HCT116 (cell line): ENCODE data around the gene CRYAB.

Experiments
- CBX3 ChIP-seq: IDR thresholded peaks from 2 replicates; pipeline ENCODE4 v1.6.1; 2012; ENCODE audit warnings: low read depth
- CEBPB ChIP-seq: IDR thresholded peaks from 2 replicates; pipeline ENCODE4 v1.6.1; 2012; ENCODE audit warnings: low read depth
- CTCF ChIP-seq, 3 experiments: fragments of 200-600 bp in 1 of 3; sonication (generic) in 1 of 3; IDR thresholded peaks in 2 of 3; conservative IDR thresholded peaks in 1 of 3; 2 replicates each; pipeline ENCODE4 v1.5.1; 2012 to 2017; ENCODE audit warnings: low read depth in 2 of 3, low read length in 2 of 3, antibody characterized with exemption in 1 of 3, borderline replicate concordance in 1 of 3, control low read depth in 1 of 3, mild to moderate bottlenecking in 1 of 3, mixed read lengths in 1 of 3, mixed run types in 1 of 3, moderate library complexity in 1 of 3; ENCODE audit not compliant: insufficient read depth in 1 of 3
- EZH2 ChIP-seq: fragments of 200-600 bp; sonication (generic); IDR thresholded peaks from 2 replicates; pipeline ENCODE4 v1.6.1; 2017; ENCODE audit warnings: antibody characterized with exemption, mixed run types
- EZH2phosphoT487 ChIP-seq: fragments of 200-600 bp; IDR thresholded peaks from 2 replicates; pipeline ENCODE4 v1.6.1; 2018; ENCODE audit warnings: antibody characterized with exemption, borderline replicate concordance
- MAX ChIP-seq: IDR thresholded peaks from 2 replicates; pipeline ENCODE4 v1.6.1; 2012
- POLR2A ChIP-seq: IDR thresholded peaks from 2 replicates; pipeline ENCODE4 v1.7.0; 2011; ENCODE audit warnings: borderline replicate concordance; ENCODE audit not compliant: insufficient read depth, insufficient read length; ENCODE audit errors: extremely low read depth
- POLR2AphosphoS5 ChIP-seq: IDR thresholded peaks from 2 replicates; pipeline ENCODE4 v1.6.1; 2011; ENCODE audit warnings: mild to moderate bottlenecking, low read depth, low read length, moderate library complexity
- YY1 ChIP-seq: IDR thresholded peaks from 2 replicates; pipeline ENCODE4 v1.6.1; 2011; ENCODE audit warnings: low read length, low read depth, moderate library complexity, mild to moderate bottlenecking; ENCODE audit not compliant: insufficient replicate concordance; ENCODE audit errors: extremely low read depth
- ZBTB33 ChIP-seq: IDR thresholded peaks from 2 replicates; pipeline ENCODE4 v1.6.1; 2011; ENCODE audit warnings: mild to moderate bottlenecking, low read length, moderate library complexity; ENCODE audit not compliant: insufficient replicate concordance; ENCODE audit errors: extremely low read depth

DNA sequence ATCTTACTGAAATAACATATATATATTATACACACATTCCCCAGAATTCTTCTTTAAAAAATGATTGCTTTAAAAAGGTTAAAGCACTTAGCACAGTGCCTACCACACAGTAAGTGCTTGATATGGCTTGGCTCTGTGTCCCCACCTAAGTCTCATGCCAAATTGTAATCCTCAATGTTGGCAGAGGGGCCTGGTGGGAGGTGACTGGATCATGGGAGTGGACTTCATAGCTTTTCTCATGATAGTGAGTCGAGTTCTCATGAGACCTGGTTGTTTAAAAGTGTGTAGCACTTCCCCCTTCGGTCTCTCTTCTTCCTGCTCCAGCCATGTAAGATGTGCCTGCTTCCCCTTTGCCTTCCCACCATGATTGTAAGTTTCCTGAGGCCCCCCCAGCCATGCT, 6.2 kb downstream of the CRYAB start:
- no peak for TF ChIP-seq MAX
- TF ChIP-seq POLR2AphosphoS5 = no peak
- no peak for TF ChIP-seq CTCF (IDR thresholded peaks at IDR 0.05 in 2 of 3, conservative IDR thresholded peaks at IDR 0.05 in 1 of 3; ENCODE audit: borderline replicate concordance in 1 of 3, insufficient read depth in 1 of 3, low read depth in 2 of 3, low read length in 2 of 3)
- TF ChIP-seq EZH2 = no peak
- TF ChIP-seq YY1 = no peak
- TF ChIP-seq POLR2A = no peak
- no peak for TF ChIP-seq EZH2phosphoT487
- no peak for TF ChIP-seq CBX3
- no peak for TF ChIP-seq ZBTB33
- TF ChIP-seq CEBPB = no peak
